GM19240 (cell line): Measurements from ENCODE around the gene AQP4.
A peak's percentile ranks its signal among the peaks of the same experiment; 100 is the strongest.

Experiments
- DNase-seq: peaks from one replicate; pipeline ENCODE4 v3.0.0; 2011; ENCODE audit warnings: low spot score; ENCODE audit not compliant: insufficient read length

Gene AQP4

GRCh38 chr18:26840965-26841364, 24.5 kb downstream of the AQP4 start:
- no peak for DNase-seq

GRCh38 chr18:26839609-26840008, 25.9 kb downstream of the AQP4 start:
- no peak for DNase-seq

- DNase-seq: no peak
Observed at GRCh38 chr18:26832302-26832701, 33.2 kb downstream of the AQP4 start.

GRCh38 chr18:26827581-26827980, 37.9 kb downstream of the AQP4 start:
- no peak for DNase-seq

- no peak for DNase-seq
Observed at GRCh38 chr18:26826656-26827235, 38.8 kb downstream of the AQP4 start.

- no peak for DNase-seq
Observed at GRCh38 chr18:26821181-26821580, 44.3 kb downstream of the AQP4 start.

- DNase-seq: no peak
Observed at GRCh38 chr18:26819046-26819445, 46.5 kb downstream of the AQP4 start.

- no peak for DNase-seq
Observed at GRCh38 chr18:26818461-26818860, 47.0 kb downstream of the AQP4 start.

- DNase-seq: peak; percentile 10
Observed at GRCh38 chr18:26813043-26813442, 52.5 kb downstream of the AQP4 start.

GRCh38 chr18:26812462-26812861, 53.0 kb downstream of the AQP4 start:
- DNase-seq: no peak

GRCh38 chr18:26809346-26809745, 56.2 kb downstream of the AQP4 start:
- no peak for DNase-seq

GRCh38 chr18:26806224-26806623, 59.3 kb downstream of the AQP4 start:
- no peak for DNase-seq

- no peak for DNase-seq
Observed at GRCh38 chr18:26804519-26804918, 61.0 kb downstream of the AQP4 start.

GRCh38 chr18:26803643-26804042, 61.9 kb downstream of the AQP4 start:
- DNase-seq: no peak

GRCh38 chr18:26802330-26803200, 62.9 kb downstream of the AQP4 start:
- no peak for DNase-seq
